B cell (primary cell): ENCODE data around the gene MXRA8. TPM values are rescaled to one million over a fixed set of nuclear protein-coding genes. Genes with fewer than 3 reads are reported as not detected.

Source experiments
- ATAC-seq: fragments of 200-7000 bp; cut with Tn5 transposase; one replicate; pipeline ENCODE4 v1.10.0; 2021; ENCODE audit warnings: low read depth, mild to moderate bottlenecking, moderate number of reproducible peaks, moderate library complexity
- CTCF ChIA-PET: fragments of 350-600 bp; sonication (Branson Sonifier 250); formaldehyde crosslinking; loops from one replicate; lab custom pipeline; 2021; ENCODE audit warnings: antibody characterized with exemption, inconsistent platforms; lab: Charles Lee
- POLR2A ChIA-PET: fragments of 350-600 bp; sonication (Branson Sonifier 250); formaldehyde crosslinking; loops from one replicate; lab custom pipeline; 2021; ENCODE audit warnings: antibody characterized with exemption; lab: Charles Lee
- DNase-seq: peaks from one replicate; pipeline ENCODE4 v3.0.0; 2013
- H2AFZ ChIP-seq: 2 replicates; pipeline ENCODE4 v1.6.1; 2012; ENCODE audit warnings: mild to moderate bottlenecking, low read depth, low read length; ENCODE audit not compliant: insufficient read depth, poor library complexity, severe bottlenecking
- H3K27ac ChIP-seq, 2 donors: 1 replicate in 1 of 2; 2 replicates in 1 of 2; pipeline ENCODE4 v1.5.1; 2012 to 2013; ENCODE audit warnings: low read length in 2 of 2, mild to moderate bottlenecking in 2 of 2, moderate library complexity in 1 of 2
- H3K27me3 ChIP-seq, 4 experiments: fragments of 200-600 bp in 1 of 4; sonication (generic) in 1 of 4; replicated peaks in 1 of 4; 1 replicate in 2 of 4; 2 replicates in 2 of 4; pipeline versions ENCODE4 v1.6.1 to v1.7.0; 2013 to 2016; ENCODE audit warnings: low read length in 3 of 4, mild to moderate bottlenecking in 2 of 4, mixed read lengths in 1 of 4, moderate library complexity in 1 of 4; ENCODE audit not compliant: insufficient read depth in 4 of 4, control insufficient read depth in 3 of 4; ENCODE audit errors: control extremely low read depth in 1 of 4
- H3K36me3 ChIP-seq, 2 experiments: replicated peaks in 1 of 2; 1 replicate in 1 of 2; 2 replicates in 1 of 2; pipeline versions ENCODE4 v1.6.1 to v1.7.1; 2013; ENCODE audit warnings: low read length in 1 of 2; ENCODE audit not compliant: insufficient read depth in 2 of 2, control insufficient read depth in 1 of 2; ENCODE audit errors: control extremely low read depth in 1 of 2, extremely low read depth in 1 of 2
- H3K4me1 ChIP-seq, 2 donors: fragments of 200-600 bp in 1 of 2; sonication (generic) in 1 of 2; 1 replicate in 1 of 2; 2 replicates in 1 of 2; pipeline versions ENCODE4 v1.5.1 to v1.6.1; 2013 to 2017; ENCODE audit warnings: low read length in 2 of 2; ENCODE audit not compliant: control insufficient read depth in 2 of 2, insufficient read depth in 2 of 2
- H3K4me2 ChIP-seq: replicated peaks from 2 replicates; pipeline ENCODE3; 2012; ENCODE audit warnings: mild to moderate bottlenecking, low read depth, low read length; ENCODE audit not compliant: poor library complexity, severe bottlenecking
- H3K4me3 ChIP-seq, 5 experiments: fragments of 200-600 bp in 1 of 5; sonication (generic) in 1 of 5; 1 replicate in 3 of 5; 2 replicates in 2 of 5; pipeline versions ENCODE4 v1.5.1 to v1.7.0; 2011 to 2016; ENCODE audit warnings: low read length in 4 of 5, mild to moderate bottlenecking in 4 of 5, low read depth in 2 of 5, control low read depth in 1 of 5, moderate library complexity in 1 of 5; ENCODE audit not compliant: insufficient read depth in 1 of 5; ENCODE audit errors: control extremely low read depth in 1 of 5, extremely low read depth in 1 of 5
- H3K79me2 ChIP-seq: fragments of 200-600 bp; sonication (generic); one replicate; pipeline ENCODE4 v1.6.0; 2016; ENCODE audit warnings: low read length; ENCODE audit not compliant: control insufficient read depth, insufficient read depth
- H3K9ac ChIP-seq: fragments of 200-600 bp; sonication (generic); 2 replicates; pipeline ENCODE4 v1.6.1; 2017; ENCODE audit warnings: mild to moderate bottlenecking, low read length, moderate library complexity
- H3K9me3 ChIP-seq, 3 donors: one replicate each; pipeline versions ENCODE4 v1.6.1 to v1.7.1; 2013; ENCODE audit warnings: low read length in 2 of 3; ENCODE audit not compliant: control insufficient read depth in 2 of 3, insufficient read depth in 1 of 3; ENCODE audit errors: control extremely low read depth in 1 of 3
- H4K20me1 ChIP-seq: 2 replicates; pipeline ENCODE4 v1.6.0; 2012; ENCODE audit warnings: mild to moderate bottlenecking, low read length; ENCODE audit not compliant: insufficient read depth, control insufficient read depth, poor library complexity, severe bottlenecking
- H3K27ac Mint-ChIP-seq: one replicate; pipeline ENCODE4 v1.8.0; 2021; ENCODE audit warnings: mixed read lengths
- H3K27me3 Mint-ChIP-seq: one replicate; pipeline ENCODE4 v1.8.0; 2021; ENCODE audit warnings: mixed read lengths
- H3K4me1 Mint-ChIP-seq: one replicate; pipeline ENCODE4 v1.8.0; 2021; ENCODE audit warnings: mixed read lengths
- H3K4me3 Mint-ChIP-seq: one replicate; pipeline ENCODE4 v1.8.0; 2021; ENCODE audit warnings: mixed read lengths
- H3K9me3 Mint-ChIP-seq: one replicate; pipeline ENCODE4 v1.8.0; 2022; ENCODE audit warnings: mixed read lengths; ENCODE audit not compliant: insufficient read depth
- CTCF ChIP-seq: fragments of 200-600 bp; IDR thresholded peaks from one replicate; pipeline ENCODE4 v1.8.0; 2022; ENCODE audit warnings: antibody characterized with exemption, mild to moderate bottlenecking
- EZH2 ChIP-seq: IDR thresholded peaks from 2 replicates; pipeline ENCODE4 v1.6.1; 2012; ENCODE audit warnings: borderline replicate concordance, low read depth, mild to moderate bottlenecking, moderate library complexity, low read length; ENCODE audit not compliant: insufficient read depth, poor library complexity, severe bottlenecking
- WGBS: methylation state at CpG from one replicate; pipeline ENCODE4 v1.1.5; 2013; ENCODE audit warnings: missing lambda C conversion rate; ENCODE audit not compliant: insufficient coverage; 5-methylcytosine and 5-hydroxymethylcytosine counted together
- intact Hi-C: fragments of 100-400 bp; cut with micrococcal nuclease; formaldehyde crosslinking; loops from one replicate; pipeline ENCODE4 v1.10.0; 2022
- polyA plus RNA-seq: library from polyadenylated mRNA; depleted of rRNA; stranded (reverse); fragments of >200 nt; gene quantifications from 2 replicates; pipeline ENCODE4 v1.2.3, GENCODE V29; 2012
- total RNA-seq, 2 donors: library from RNA; stranded (reverse); fragments of 120-200 nt in 1 of 2; gene quantifications; 1 replicate in 1 of 2; 2 replicates in 1 of 2; pipeline versions ENCODE4 v1.2.3 to v1.2.4, GENCODE V29; 2013 to 2022

Gene MXRA8
- total and polyA plus RNA-seq, 2 donors (not counting 1 experiment from before 2014, with no cell fraction given), result 0.10 TPM; not detected in 1

GRCh38 chr1:1407636-1408318, 49.4 kb upstream of the MXRA8 start:
- no peaks in the 10 kb centered on the region for H3K27me3 Mint-ChIP-seq
- CTCF ChIA-PET, result interaction anchor here (0.9 to 1.7 kb wide), 3 partner anchors 9 to 36 kb away, joined by 3 to 8 read pairs (median 5); partner anchors contain the start of gene CCNL2
- peak overlapping the region; percentile 86 for H3K4me3 Mint-ChIP-seq
- TF ChIP-seq EZH2, result no peak
- no peak for TF ChIP-seq CTCF
- H3K4me1 Mint-ChIP-seq, result peaks cover 36% of the 10 kb centered on the region
- peak overlapping the region; percentile 91 for H3K27ac Mint-ChIP-seq
- WGBS, result 6% methylated on average over 34 of the region's 41 CpGs
- Histone ChIP-seq H3K4me2 (peak overlapping the region; percentile 98), H2AFZ (peak overlapping the region; percentile 77), H3K4me3 (peak overlapping the region; percentile 70 to 98 (median 90)), H3K27me3 (no peaks in the 10 kb centered on the region), H3K9me3 (no peaks in the 10 kb centered on the region), H3K9ac (peak overlapping the region; percentile 87), H3K36me3 (peaks cover 0 to 21% of the 10 kb centered on the region in 2 experiments), H3K4me1 (peaks cover 21 to 26% of the 10 kb centered on the region in 2 donors), H3K27ac (peak overlapping the region; percentile 69 to 87), H3K79me2 (peaks cover 62% of the 10 kb centered on the region), H4K20me1 (peaks cover 30% of the 10 kb centered on the region)
- H3K9me3 Mint-ChIP-seq, result no peaks in the 10 kb centered on the region
- ATAC-seq (peak; percentile 11), DNase-seq (no peak)
- POLR2A ChIA-PET, result interaction anchor here (0.6 to 1.9 kb wide), 6 partner anchors 9 to 134 kb away, joined by 3 to 8 read pairs (median 4); partner anchors contain the start of genes AURKAIP1, CCNL2 and UBE2J2
- intact Hi-C loops, result loop anchor here (1.0 to 2.0 kb wide), 5 partner anchors 8 to 97 kb away; partner anchors contain the start of genes ATAD3B, AURKAIP1 and CCNL2
